Umbilical cord (tissue), 2 donors: ENCODE measurements around the gene ZNF488. TPM values are rescaled to one million over a fixed set of nuclear protein-coding genes. Genes with fewer than 3 reads are reported as not detected.
A peak's percentile ranks its signal among the peaks of the same experiment; 100 is the strongest.
"Not testable (repeated sequence)": the region's sequence is repeated elsewhere in the genome, so short reads cannot be mapped to it uniquely, and the experiment has no call there.

Experiments
- DNase-seq: peaks from one replicate; pipeline ENCODE4 v3.0.0-alpha.2; 2015; ENCODE audit warnings: low spot score
- total RNA-seq: library from RNA; depleted of rRNA; stranded (reverse); fragments of >200 nt; gene quantifications from one replicate; pipeline ENCODE4 v1.2.3, GENCODE V29; 2014; ENCODE audit warnings: low replicate concordance; ENCODE audit not compliant: insufficient read depth

Gene ZNF488
- total RNA-seq, 1 donor from 2014 or later = 0.96 TPM

- no peak for DNase-seq
Observed at GRCh38 chr10:47410271-47410670, 26.2 kb upstream of the ZNF488 start.

GRCh38 chr10:47409866-47410256 lies 25.8 kb upstream of the ZNF488 start:
- DNase-seq = no peak

DNA sequence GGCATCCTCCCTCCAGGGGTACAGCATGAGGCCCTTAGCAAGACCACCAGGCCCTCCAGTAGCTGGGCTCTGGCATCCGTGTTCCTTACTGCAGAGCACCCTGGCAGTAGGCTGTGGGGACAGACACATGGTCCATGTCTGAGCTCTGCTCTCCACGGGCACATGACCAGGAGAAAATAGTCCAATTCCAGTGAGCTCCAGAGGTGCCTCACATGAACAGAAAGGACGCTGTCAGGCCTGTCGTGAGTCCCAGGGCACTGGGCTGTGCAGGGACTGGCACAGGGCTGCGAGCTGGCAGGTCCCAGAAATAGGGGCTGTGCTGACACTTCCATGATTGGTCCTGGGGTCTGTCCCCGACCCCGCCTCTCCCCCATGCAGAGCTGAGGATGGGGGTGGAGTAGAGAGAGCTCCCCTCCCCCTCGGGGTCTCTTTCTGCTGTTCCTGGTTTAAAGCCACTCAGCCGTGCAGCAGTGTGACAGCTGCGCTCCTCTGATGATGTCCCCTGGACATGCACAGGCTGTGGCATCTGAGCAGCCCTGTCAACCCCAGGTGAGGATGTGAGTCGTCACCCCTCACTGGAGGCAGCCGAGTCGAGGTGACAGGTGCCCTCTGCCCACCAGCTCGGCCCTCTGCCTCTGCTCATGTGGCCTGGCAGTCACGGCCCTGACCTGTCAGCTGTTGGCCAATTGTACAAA lies 25.2 kb upstream of the ZNF488 start:
- DNase-seq = no peak

GRCh38 chr10:47408606-47409005 lies 24.5 kb upstream of the ZNF488 start:
- no peak for DNase-seq

- DNase-seq = peak; percentile 49
Observed at GRCh38 chr10:47406870-47407691, 23.0 kb upstream of the ZNF488 start.

DNA sequence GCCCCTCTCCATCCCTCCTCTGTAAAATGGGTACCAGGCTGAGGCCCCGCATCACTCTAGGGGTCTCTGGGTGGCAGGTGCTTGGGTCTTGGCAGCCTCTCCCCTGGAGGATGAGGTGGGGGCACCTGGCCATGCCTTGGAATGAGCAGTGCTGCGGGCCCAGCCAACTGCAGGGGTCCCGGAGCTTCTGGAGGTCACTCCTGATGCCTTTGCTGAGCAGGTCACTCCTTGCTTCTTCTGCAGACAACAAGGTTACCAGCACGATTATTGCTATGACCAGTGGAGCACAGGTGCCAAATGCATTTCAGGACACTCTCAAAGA lies 22.4 kb upstream of the ZNF488 start:
- no peak for DNase-seq

- DNase-seq = no peak
Observed at GRCh38 chr10:47405857-47406547, 21.9 kb upstream of the ZNF488 start.

DNA sequence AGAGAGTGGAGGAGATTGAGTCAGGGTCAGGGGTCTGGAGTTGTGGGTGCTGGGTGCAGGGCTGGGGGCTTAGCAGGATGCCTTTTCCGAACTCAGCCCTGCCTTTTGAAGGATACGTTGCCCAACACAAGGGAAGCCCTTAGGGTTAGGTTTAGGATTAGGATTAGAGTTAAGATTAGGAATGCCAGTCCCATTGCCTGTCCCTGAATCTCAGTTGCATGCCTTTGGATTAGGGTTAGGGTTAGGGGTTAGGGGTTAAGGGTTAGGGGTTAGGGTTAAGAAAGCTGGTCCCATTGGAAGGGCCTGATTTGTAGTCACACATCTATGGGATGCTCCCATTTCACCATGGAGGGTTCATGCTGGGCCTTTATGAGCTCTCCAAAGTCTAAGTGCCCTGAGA lies 20.8 kb upstream of the ZNF488 start:
- DNase-seq = no peak

- DNase-seq = peak; percentile 15
Observed at GRCh38 chr10:47404446-47404845, 20.4 kb upstream of the ZNF488 start.

GRCh38 chr10:47403446-47404318 lies 19.6 kb upstream of the ZNF488 start:
- peak; percentile 36 for DNase-seq

- peak; percentile 92 for DNase-seq
Observed at GRCh38 chr10:47402641-47403301, 18.7 kb upstream of the ZNF488 start.

DNA sequence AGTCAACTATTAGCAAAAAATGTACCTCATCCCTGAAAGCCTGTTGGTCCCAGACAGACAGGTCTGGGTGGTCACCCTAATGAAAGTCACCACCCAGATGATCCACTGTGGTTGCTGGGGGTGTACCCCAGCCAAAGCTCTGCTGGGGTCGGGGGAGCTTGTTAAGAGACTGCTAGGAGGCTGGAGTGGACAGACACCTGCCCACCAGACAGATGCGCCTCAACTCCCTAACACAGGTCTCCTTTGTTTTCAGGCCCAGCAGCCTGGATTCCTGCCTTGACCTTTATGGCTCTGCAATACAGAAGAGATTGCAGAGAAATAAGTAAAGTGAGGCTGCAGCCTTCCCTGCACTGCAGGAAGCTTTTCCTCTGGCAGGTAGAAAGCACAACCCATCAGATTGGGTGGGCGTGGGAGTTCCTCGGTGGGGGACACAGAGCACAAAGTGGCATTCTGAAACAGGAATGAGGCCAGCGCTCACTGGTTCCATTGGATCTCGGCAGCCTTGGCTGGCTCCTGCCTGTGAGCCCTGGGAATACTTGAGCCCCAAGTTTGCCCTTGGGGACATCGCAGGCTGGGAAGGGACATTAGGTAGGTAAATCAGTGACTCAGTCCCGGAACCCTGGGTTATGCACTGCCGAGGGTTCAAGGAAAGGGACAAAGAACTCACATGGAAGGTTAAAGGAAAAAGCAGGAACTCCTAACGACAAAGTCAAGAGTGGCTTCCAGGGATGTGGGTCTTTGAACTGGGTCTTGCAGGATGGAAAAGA lies 18.0 kb upstream of the ZNF488 start:
- DNase-seq = no peak

- no peak for DNase-seq
Observed at GRCh38 chr10:47401210-47401609, 17.1 kb upstream of the ZNF488 start.

- no peak for DNase-seq
Observed at GRCh38 chr10:47400786-47401185, 16.7 kb upstream of the ZNF488 start.

- DNase-seq = no peak
Observed at GRCh38 chr10:47400251-47400650, 16.2 kb upstream of the ZNF488 start.

DNA sequence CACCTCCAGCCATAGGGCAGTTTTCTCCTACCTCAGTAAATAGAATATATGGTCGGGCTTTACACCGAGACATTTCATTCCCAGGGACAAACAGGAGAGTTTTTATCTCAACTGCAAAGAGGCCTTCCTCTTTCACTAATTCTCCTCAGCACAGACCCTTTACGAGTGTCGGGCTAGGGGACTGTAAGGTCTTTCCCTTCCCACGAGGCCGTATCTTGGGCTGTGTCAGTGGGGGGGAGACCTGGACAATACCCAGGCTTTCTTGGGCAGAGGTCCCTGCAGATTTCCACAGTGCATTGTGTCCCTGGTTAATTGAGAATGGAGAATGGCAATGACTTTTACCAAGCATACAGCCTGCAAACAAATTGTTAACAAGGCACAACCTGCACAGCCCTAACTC lies 13.2 kb upstream of the ZNF488 start:
- DNase-seq = no peak

- DNase-seq = no peak
Observed at GRCh38 chr10:47396311-47396717, 12.2 kb upstream of the ZNF488 start.

DNA sequence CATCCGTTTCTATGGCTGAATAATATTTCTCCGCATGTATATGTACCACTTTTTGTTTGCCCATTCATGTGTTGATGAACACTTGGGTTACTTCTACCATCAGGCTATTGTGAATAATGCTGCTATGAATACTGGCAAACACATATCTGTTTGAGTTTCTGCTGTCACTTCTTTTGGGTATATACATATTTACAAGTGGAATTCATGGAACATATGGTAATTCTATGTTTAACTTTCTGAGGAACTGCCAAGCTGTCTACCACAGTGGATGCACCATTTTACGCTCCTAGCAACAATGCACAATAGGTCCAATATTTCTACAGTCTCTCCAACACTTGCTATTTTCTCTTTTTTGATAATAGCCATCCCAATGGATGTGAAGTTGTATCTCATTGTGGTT lies 5.5 kb upstream of the ZNF488 start:
- no peak for DNase-seq

DNA sequence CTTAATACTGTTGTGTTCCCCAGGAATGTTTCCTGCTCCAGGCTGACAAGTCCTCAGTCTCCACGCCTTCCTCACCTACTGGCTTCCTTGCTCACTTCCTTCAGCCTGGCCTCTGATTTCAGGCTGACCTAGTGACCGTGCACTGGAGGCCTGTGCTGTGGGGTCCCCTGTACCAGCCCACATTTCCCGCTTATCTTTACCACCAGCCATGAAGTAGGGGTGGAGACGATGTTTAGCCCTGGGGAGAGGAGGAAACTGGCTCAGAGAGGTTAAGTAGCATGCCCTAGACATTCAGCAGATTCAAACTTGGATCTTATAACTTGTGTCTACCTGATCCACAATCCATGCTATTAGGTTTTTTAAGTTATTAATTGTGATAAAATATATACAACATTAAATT lies 4.8 kb upstream of the ZNF488 start:
- no peak for DNase-seq

GRCh38 chr10:47386104-47386503 lies 2.0 kb upstream of the ZNF488 start:
- not testable (repeated sequence) for DNase-seq
